ENCODE measurements around the gene DAAM2. TPM values are rescaled to one million over a fixed set of nuclear protein-coding genes. Genes with fewer than 3 reads are reported as not detected.

DAAM2 gene
- total RNA-seq, 1 donor from 2014 or later = 12.5 TPM

DNA sequence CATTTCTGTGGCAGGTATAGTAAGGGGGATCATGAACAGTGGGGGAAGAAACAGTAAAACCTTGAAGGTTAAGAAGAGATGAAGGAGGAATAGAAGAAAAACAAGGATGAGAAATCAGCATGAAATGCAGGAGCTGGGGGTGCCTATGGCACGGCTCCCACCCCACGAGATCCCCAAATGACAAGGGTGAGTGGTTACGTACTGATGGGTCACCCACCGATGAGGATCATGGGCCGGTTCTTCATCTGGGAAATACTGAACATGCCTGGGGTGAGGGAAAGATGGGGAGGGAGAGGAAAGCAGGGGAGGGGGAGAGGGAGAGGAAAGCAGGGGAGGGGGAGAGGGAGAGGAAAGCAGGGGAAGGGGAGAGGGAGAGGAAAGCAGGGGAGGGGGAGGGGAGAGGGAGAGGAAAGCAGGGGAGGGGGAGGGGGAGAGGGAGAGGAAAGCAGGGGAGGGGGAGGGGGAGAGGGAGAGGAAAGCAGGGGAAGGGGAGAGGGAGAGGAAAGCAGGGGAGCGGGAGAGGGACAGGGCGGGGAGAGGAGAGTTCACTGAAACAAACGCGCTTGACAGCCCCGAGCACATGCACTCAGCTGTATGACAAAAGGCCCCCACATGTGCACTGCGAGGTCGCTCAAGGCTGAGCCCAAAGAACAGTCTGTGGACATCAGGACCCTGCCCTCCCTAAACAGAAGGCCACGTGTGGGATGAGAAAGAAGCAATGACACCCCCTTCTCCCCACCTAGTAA is 116.8 kb downstream of the DAAM2 start:
- no peak for DNase-seq (ENCODE audit: low spot score)

DNA sequence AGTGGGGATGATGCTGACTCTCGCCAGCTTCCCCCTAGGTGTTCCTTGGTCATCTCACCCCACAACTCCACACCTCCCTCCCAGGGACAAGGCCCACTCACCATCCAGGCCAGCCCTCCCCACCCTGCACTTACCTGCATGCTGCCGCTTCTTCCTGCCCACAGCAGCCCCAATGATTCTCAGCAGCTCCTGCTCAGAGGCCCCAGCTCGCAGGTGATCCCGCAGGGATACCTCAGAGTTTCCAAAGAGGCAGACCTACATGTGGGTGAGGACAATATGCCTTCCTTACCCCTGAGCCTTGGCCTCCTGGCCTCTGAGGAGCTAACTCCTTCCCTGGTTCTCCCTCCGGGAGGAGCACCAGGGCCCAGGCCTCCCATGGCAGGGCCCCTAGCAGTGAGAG is 117.5 kb downstream of the DAAM2 start:
- no peak for DNase-seq (ENCODE audit: low spot score)

DNA sequence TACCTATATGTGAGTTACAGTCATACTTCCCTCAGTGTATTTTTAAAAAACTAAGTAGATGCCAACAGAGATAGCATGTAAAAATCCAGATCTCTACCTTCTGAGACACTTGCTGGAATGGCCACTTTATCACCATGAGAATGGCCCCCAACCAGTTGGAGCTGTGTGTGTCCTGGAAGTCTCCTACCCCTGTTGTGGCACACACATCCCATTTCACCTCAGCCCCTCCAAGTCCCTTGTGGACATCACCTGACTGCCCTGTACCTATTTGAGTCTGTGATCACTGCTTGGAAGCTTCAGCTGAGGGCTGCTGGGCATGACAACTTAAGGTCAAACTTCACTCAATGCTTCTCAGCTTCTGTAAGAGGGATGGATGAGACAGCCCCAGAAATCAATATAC is 118.0 kb downstream of the DAAM2 start:
- DNase-seq (ENCODE audit: low spot score) = no peak

DNA sequence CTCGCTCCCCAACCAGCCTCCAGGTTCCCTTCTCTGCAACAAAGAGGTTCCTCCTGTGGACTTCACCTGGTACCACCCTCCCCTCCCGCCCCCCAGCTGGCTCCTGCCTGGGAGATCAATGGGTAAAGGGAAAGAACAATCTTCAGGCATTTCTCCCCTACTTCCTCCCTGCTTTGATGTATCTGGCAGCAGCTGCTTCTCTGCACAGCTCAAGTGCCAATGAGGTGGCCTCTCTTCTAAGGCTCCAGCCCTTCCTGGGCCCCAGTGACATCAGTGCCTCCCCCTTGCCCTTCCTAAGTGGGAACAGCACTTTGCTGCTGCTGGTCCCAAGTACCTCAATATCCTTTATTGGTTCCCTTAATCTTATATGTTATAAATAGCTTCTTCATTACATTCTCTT is 118.6 kb downstream of the DAAM2 start:
- no peak for DNase-seq (ENCODE audit: low spot score)

DNA sequence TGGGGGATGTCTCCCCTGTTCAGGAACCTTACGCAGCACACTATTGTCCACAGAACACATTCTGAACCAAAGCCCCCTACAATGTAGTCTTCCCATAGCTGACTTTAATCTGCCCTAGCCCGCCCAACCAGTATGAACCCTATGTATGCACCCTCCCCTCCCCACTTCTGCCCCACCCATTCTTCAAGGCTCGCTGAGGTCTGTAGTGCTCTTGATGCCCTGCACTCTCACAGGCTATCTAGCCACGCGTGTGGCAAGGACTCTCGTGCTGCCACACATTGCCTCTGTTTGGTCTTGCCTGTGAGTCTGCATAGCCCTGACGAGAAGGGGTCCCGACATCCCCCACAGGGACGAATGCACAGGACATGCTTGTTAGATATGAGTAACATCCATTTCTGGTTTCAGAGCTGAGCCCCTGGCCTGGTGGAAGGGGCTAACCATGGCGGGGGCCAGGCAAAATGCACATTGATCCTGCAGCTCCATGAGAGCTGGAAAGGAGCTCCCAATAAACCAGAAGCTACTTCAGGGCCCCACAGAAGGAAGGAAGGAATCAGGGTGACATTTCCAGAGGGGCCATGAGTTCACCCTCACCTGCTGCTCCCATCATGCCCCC is 119.4 kb downstream of the DAAM2 start:
- DNase-seq (ENCODE audit: low spot score) = no peak

DNA sequence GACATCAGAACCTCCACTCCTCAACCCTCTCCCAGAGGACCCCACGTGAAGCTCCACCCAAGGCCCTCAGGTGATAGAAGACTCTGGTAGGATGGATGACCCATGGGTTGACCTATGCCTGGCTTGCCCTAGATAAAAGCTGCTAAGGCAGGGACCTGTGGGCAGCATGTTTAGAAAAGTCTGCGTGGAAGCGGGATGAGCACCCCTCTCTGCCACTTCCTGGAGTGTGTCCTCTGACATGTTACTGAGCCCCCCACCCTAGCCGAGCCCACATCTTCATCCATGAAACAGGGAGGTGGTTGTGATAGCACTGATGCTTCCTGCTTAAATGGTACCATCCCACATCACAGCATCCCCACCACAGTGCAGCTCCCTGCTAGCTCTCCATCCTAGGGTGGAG is 120.3 kb downstream of the DAAM2 start:
- no peak for DNase-seq (ENCODE audit: low spot score)

DNA sequence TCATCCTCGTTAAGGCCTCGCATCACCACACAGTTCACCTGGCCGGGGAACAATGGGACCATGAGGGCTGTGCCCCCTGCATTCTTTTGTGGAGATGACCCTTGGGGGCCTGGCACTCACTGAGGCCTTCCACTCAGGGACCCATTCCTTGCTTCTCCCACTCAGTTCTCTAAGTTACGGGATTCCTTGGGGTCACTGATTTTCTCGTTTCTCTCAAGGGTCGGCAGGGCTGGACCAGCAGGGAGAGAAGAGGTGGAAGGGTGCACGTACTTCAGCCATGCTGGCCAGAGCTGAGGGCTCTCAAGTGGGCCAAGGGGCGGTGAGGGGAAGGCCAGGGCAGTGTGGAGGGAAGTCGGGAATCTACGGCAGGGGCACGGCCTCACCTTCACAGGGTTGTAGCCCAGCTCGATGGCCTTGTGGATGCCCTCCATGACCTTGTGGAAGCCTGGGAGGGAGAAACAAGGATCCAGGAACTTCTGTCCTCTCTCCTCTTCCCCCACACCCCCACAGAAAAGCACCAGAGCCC is 121.3 kb downstream of the DAAM2 start:
- DNase-seq (ENCODE audit: low spot score) = no peak

DNA sequence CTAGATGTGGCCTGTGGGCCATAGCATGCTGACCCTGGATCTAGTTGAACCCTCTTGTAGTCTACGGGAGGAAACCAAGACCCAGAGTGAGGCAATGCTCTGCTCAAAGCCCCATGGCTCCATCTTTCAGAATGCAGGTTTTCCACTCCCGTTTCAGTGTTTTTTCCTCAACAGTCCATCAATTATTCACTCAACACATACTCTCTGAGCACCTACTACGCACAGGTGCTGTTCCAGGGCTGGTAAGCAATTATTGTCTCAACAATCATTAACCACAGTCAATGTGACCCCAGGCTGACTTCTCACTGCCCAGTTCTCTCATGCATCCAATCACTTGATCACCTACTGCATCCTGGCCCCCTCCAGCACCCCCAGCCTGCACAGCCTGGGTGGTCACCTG is 122.1 kb downstream of the DAAM2 start:
- no peak for DNase-seq (ENCODE audit: low spot score)

DNA sequence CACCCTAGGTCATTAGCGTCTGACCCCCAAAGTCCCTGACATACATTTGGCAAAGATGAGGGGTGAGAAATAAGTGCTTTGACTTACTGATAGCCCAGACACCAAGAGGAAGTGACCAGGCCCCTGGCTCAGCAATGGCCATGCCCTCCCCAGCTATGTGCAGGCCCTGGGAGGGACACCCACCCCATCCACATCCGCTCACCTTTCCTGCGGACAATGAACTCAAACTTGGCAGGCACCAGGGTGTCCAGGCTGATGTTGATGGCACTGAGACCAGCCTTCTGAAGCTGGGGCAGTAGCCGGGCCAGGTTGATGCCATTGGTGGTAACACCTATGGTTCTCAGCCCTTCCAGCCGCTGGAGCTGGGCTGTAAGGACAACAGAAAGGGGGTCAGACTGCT is 123.7 kb downstream of the DAAM2 start:
- DNase-seq (ENCODE audit: low spot score) = no peak

DNA sequence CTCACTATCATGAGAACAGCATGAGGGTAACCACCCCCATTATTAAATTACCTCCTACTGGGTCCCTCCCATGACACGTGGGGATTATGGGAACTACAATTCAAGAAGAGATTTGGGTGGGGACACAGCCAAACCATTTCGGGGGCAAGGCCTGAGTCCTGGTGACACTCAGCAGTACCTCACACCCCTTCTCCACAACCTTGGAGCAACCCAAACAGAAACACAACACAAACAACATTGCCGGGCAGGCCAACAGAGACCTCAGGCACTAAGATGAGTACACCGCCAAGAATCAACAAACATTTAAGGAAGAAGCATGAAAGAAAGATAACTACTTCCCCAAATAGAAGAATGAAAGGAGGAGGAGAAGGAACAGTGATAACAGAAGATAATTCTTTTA is 125.2 kb downstream of the DAAM2 start:
- no peak for DNase-seq (ENCODE audit: low spot score)

DNA sequence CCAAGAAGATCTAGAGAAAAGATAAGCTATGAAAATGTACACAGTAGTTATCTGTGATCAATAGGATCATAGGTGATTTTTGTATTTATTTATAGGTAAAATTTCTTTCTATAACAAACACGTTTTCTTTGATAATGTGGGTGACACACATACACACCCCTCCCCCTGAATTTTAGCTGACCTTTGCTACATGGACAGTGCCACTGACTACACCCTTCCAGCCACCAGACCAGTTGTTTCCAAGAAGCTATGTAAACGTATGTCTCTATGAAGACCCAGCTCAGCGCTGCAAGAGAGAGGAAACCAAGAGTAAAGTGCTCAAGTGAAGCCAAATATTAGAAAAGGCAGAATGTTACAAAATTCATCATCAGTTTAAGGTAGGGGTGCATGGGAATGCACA is 125.8 kb downstream of the DAAM2 start:
- peak; percentile 51 for DNase-seq (ENCODE audit: low spot score)

DNA sequence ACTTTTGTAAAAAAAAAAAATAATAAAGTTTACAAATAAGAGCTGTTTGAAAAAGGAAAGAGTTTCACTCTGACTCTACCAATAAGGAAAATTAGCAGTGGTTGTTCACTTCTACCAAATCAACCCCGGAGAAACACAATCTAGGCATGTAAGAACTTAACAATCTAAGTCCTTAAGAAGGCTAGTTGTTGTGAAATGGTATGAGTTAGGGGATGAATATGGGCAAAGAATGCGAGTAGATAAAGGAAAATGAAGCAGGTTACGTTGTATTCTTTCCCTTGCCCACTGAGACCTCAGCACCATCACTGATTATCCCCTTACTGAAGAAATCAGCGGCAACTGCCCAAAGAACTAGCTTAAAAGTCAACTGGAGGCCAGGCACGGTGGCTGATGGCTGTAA is 126.7 kb downstream of the DAAM2 start:
- no peak for DNase-seq (ENCODE audit: low spot score)

DNA sequence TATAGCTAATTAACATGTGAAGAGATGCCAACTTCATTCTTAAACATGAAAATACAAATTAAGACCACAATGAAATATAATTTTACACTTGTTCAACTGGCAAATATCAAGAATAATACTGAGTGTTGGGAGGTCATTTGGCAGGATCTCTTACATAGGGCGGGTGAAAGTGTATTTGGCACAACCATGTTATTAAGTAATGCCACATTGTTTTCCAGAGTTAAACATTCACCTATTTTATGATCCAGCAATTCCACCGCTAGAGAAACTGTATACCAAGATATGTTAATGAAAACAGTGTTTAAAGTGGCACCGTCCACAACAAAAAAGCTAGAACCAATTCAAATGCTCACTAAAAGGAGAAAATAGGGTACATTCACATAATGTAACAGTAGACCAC is 128.0 kb downstream of the DAAM2 start:
- DNase-seq (ENCODE audit: low spot score) = no peak

DNA sequence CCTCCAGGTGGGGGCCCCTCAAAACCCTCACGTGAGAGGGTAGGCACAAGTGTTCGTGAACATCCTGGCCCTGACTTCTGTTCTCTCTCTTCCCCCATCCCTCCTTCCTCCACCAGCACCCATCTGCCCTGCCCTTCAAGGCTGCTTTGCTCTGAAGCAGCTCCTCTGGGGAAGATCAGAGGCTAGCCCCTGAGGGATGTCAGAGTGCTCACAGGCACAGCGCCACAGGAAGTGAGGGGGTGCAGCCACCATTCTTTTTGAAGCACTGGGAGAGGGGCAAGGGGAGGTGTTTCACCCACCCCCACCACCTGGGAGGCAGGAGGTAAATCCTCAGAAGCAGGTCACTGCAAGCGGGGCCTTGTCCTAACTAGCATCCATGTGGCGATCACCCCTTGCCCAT is 130.6 kb downstream of the DAAM2 start:
- DNase-seq (ENCODE audit: low spot score) = no peak

DNA sequence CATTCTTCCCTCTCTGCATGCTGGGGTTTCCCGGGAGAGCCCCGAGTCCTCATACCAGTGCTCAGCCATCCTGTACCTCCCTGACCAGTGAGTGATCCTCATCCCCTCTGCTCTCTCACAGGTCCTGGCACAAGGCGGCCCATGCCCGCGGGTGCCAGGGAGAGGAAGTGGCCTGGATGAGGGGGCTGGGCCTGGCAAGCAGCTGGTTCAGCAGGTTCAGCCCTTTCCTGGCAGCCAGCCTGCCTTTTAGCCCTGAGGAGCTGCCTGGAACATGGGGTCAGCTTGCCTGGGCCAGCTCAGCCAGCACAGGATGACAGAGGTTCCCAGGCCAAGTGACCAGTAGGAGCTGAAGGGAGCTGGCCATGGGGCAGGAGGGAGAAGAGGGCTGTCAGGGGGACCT is 131.2 kb downstream of the DAAM2 start:
- DNase-seq (ENCODE audit: low spot score) = peak; percentile 48

DNA sequence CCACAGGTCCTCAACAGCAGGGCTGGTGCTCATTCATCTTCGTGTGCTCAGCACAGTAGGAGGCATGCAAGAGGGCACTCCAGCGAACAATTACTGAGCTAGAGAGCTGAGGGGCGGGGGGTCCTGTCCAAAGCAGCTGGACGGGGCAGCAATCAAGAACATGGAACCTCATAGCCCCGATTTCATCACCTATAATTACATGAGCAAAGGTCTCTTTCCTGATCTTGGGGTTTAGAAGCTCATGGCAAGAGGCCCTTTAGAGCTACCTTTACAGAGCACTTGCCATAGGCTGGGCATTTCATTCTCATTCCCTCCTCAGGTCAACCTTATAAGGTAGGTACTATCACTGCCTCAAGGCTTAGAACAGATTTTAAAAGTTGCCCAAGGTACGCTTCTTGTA is 131.7 kb downstream of the DAAM2 start:
- DNase-seq (ENCODE audit: low spot score) = no peak

DNA sequence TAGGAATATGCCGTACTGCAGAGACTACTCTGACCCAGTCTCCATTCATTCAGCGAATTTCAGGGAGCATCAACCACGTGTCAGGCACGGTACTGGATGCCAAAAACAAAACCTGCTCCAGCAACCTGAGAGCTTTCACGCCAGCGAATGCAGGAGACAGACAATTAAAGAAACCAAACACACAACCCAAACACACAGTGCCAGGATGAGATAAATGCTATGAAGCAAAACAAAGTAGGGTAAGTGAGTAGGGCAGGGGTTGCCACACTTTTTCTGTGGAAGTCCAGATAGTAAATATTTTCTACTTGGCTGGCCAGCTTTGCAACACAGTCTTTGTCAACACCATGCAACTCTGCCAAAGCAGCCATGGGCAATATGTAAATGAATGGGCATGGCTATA is 132.1 kb downstream of the DAAM2 start:
- DNase-seq (ENCODE audit: low spot score) = no peak

DNA sequence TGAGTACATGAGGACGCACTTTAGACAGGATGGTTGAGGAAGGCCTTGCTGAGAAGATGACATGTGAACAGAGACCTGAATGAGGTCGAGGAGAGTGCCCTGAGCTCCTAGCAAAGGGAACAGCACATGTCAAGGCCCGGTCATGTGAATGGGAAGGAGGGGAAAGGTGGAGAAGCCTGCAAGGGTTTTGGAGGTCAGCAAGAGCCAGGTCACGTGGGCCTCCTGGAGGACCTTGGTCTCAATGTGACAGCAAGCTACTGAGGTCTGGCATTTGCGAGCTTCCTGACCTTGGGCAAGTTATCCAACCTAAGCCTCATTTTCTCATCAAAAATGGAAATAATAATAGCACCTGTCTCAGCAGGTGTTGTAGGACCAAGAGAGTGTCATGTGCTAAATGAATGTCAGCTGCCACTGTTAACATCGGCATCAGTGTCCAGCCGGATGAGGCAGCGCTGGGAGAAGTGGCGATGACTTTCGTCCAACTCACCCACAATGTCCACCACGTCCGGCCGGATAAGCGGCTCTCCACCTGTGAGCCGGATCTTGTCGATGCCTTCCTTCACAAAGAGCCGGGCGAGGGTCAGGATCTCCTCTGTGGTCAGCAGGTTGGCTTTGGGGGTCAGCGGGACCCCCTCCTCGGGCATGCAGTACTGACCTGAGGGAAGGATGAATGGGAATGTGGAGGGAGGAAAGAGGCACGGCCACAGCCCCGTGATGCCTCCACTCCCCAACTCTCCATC is 133.2 kb downstream of the DAAM2 start:
- no peak for DNase-seq (ENCODE audit: low spot score)

DNA sequence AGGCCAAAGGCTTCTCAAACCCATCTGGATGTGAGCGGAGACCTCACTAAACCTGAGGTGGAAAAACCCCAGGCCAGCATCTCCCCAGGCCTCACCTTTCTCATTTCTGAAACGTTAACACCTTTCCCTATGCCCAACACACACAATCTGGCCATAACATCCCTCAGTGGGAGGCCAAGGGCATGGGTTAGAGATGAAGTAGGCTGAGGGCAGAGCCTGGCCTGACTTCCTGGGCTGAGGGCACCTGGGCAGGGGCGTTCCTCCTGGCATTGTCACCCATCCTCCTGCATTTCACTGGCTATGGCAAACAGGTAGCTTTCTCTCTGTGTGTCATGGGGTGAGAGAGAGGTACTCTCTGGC is 133.7 kb downstream of the DAAM2 start:
- DNase-seq (ENCODE audit: low spot score) = no peak

DNA sequence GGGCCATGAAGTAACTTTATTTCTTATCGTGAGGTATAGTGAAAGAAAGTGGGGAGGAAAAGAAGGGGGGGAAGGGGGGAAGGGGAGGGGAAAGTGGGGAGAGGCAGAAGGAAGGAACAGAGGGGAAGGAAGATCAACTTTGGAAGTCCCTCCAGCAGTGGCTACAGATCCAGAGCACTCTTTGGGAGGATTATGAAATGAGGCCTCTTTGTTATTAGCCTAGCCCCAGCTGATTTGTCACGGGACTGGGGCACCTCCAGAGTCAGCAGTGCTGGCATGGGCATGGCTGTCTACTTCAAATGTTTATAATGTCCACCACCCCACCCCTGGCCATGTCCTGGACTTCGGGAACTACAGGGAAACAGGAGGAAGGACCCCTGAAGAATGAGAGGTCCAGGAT is 134.5 kb downstream of the DAAM2 start:
- DNase-seq (ENCODE audit: low spot score) = no peak

DNA sequence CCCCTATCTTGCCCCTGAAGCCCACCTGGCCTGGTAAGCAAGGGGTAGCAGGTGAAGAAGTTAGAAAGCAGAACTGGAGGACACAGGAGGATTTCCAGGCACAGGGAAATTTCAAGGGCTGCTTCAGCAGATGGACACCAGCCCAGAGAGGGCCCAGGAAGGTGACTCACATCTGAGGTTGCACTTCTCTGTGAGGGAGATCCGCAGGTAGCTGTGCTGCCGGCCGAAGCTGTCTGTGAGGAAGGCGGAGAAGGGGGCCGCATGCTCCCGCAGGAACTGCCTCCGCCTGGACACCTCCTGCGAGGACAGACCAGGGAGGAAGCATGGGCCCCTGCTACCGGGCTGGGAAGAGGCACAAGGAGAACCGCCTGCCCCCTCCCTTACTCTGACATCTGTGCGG is 135.0 kb downstream of the DAAM2 start:
- no peak for DNase-seq (ENCODE audit: low spot score)

DNA sequence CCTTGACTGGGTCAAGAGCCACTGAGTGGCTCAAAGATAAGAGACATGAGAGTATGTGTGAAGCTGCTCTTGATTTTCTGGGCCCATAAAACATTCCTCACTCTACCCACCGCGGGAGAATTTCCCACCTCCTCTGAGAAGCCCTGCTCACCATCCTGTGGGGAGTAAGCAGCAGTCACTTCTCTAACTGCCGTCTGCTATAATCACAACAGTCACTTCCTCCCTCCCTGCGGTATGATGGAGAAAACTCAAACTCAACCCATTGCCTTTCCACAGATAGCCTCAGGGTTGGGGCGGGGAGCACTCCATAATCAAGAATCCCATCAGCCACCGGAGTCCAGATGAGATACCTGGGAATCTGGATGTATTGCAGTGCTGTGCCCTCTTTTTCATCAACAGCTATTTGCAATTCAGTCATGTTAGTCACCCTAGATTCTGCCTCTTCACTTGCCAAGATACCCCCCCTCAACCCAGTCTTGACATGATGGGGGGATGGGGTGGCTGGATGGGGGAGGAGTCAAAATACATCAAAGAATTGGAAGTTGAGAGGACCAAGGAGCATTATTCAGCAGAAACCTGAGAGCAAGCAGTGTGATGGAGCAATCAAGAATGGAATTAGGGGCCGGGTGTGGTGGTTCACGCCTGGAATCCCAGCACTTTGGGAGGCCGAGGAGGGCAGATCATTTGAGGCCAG is 137.0 kb downstream of the DAAM2 start:
- no peak for DNase-seq (ENCODE audit: low spot score)
